Ecto neural progenitor cell (in vitro differentiated cells): ENCODE results near the gene LRP10.

ENCODE experiments used
- DNase-seq: peaks from one replicate; pipeline ENCODE4 v3.0.0-alpha.2; 2018; ENCODE audit warnings: low spot score

LRP10 gene

DNA sequence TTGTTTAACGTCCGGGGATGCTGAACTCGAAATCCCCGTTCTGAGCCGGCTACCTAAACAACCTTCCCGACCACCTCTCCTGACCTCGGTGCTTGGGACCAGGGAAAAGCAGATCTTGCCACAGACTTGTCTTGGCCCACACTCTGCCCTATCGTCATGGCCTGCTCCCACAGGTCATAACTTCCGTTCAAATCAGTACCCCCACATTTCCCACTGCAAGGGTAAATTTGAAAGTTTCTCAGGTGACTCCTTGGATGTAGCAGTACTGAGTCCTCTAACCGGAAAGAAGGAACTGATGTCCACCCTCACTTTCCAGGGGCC, 48.0 kb downstream of the LRP10 start:
- DNase-seq: no peak

DNA sequence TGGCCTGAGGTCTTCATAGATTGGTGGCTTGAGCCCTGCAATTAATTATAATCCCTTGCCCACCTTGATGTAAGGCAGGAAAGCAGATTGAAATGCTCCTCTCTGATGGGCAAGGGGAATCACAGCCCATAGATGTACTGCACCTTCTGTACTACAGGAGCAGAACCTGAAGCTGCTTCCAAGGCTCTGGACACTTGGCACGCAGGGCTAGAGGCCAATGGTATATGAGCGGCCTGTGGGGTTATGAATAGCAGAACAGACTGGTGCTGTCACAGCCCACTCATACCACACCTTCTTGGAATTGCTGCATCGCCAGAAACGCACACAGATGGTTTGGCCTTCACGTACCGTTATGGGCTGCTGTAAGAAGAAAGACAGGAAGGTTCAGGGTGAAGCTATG, 49.2 kb downstream of the LRP10 start:
- no peak for DNase-seq

DNA sequence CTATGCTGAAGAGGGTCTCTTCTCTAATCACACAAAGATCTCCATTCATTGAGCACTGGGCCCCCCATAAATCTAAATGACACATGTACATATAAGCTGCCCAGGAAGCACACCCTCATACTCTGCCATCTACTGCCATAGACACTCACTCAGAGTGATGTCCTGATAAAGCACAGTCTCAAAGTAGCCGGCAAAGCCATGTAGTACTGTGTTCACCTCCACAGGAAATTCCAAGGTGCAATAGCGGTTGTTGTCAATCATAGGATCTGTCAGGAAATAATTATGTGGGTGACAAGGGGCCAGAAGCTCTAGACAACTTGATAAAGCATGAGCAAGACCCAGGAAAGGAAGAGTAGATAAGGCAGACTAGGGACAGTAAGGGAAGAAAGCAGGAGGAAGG, 50.8 kb downstream of the LRP10 start:
- DNase-seq: no peak

DNA sequence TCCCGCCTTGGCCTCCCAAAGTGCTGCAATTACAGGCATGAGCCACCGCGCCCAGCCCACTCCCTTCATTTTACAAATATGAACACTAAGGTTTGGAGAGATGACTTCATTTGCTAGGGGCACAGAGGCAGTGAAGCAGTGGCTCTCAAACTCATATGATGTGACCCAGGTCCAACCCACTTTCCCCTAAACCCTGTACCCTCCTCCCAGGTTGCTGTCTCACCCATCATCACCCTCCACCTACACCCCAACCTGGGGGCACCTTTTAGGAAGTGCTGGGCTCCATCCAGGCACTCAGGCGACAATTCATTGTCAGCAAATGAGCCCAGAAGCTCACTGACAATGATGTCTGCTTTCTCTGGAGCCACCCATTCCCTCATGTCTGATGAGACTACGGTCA, 52.2 kb downstream of the LRP10 start:
- DNase-seq: no peak

DNA sequence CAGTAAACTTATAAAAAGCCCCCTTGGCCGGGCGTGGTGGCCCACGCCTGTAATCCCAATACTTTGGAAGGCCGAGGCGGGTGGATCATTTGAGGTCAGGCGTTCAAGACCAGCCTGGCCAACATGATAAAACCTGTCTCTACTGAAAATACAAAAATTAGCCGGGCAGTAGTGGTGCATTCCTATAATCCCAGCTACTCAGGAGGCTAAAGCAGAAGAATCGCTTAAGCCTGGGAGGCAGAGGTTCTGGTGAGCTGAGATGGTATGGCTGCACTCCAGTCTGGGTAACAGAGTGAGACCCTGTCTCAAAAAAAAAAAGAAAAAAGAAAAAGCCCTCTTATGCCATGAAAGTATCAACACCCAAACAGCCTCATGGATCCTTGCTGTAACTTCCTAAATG, 54.0 kb downstream of the LRP10 start:
- DNase-seq: no peak

DNA sequence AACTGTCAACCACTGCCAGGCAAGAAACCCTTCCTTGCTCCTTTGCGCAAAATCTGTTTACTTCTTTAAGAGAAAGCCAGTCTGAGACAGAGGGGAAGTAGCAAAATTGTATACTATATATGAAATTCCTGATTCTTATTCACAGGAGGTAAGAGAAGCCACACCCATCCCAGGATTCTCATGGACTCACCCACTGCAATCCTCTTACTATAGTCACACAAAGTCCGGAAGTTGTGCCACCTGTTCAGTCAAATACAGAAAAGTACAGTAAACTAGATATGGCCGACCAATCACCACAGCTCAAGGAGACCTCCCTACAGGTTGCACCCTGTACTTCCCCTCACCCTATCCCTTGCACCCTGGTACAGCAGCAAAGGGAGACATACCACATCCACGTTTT, 54.8 kb downstream of the LRP10 start:
- DNase-seq: no peak

DNA sequence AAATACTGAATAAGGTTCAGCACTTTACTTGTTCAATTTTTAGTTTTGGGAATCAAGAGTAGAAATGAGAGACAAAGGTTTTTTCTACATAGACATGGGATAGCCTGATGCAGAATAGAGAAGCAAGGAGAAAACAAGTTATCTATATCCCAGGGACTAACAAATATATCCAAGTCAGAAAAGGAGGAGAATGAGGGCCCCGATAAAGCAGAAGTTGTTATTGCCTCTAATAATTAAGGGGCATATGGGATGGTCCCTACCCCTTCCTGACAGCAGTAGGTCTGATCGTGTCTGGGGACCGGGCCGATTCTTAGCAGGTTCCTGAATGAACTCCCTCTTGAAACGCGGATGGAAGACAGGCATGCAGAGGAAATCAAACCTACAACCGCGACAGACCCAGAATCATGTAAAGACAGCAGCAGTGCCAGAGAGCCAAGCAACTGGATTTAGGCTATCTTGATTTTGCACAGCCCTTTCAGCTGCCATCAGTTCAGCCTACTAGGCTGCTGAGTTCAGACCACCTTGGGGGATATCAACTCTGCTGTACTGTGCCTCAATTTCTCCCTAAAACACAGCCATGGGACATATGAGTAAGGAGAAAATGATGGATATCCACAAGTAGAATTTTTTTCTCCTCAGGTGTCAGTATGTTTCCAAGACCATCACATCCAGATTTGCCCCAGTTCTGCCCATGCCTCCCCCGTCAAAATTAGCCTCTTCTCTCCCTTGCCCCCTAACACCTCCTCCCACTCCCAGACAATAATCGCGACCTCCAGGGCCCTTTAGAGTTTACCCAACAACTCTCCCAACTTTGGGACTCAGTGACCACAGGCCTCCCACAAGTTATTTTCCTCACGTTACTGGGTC, 56.9 kb downstream of the LRP10 start:
- no peak for DNase-seq

DNA sequence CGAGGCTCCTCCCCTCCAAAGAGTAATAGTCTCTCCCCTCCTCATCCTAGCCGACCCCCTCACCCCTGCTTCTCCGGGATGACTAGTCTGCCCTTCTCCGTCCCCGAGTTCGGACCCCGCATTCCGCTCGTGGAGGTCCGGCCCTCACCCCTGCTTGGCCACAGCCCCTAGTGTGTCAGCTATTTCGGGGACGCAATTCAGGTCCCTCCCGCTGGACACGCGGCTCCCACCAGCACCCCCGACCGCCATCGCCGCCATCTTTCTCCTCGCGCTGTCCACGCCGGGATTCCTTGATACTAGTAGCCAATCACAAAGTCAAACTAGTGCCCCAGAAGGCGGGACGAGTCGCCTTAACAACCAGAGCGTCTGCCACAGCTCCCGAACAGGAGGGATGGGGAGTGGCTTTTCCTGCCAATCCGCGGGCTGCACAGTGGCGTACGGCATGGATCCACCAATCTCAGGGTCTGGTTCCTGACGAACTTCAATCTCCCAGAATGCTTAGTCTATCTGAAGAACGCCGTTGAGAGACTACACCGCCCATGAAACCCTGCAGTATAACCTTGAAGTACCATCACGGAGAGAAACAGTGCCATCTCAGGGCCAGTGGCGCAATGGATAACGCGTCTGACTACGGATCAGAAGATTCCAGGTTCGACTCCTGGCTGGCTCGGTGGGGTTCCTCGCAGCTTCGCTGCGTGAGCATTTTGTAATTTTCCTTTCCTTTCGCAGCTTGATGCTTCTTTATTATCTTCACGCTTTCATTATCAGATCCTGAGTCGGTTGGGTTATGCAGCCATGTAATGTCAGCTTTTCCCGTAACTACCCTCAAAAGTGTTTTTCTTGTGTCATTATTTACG, 57.8 kb downstream of the LRP10 start, which contains the start of gene PRMT5:
PRMT5 (minus strand) TSS at position 273 of the 857 bp plus-strand sequence; CDS start at position 258, 15 bp downstream.
- DNase-seq: peak; percentile 98

DNA sequence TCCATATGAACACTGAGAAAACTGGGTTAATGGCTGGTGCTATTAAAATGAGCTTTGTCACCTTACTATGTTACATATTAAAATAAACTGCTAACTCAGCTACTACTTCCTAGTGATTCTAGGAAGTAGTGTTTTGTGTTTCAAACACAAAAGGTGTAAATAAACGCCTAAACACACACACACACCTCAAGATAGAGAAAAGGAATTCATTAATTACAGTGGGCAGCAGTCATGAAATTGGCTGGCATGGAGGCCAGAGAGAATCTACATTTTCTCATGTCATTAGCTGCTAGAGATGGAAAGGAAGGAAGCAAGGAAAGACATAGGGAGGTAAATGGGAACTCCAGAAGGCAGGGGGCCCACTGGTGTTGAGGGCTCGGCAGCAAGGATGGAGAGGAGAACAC, 58.4 kb downstream of the LRP10 start:
- no peak for DNase-seq
